ENCODE measurements around the gene FNDC5.

FNDC5 gene

DNA sequence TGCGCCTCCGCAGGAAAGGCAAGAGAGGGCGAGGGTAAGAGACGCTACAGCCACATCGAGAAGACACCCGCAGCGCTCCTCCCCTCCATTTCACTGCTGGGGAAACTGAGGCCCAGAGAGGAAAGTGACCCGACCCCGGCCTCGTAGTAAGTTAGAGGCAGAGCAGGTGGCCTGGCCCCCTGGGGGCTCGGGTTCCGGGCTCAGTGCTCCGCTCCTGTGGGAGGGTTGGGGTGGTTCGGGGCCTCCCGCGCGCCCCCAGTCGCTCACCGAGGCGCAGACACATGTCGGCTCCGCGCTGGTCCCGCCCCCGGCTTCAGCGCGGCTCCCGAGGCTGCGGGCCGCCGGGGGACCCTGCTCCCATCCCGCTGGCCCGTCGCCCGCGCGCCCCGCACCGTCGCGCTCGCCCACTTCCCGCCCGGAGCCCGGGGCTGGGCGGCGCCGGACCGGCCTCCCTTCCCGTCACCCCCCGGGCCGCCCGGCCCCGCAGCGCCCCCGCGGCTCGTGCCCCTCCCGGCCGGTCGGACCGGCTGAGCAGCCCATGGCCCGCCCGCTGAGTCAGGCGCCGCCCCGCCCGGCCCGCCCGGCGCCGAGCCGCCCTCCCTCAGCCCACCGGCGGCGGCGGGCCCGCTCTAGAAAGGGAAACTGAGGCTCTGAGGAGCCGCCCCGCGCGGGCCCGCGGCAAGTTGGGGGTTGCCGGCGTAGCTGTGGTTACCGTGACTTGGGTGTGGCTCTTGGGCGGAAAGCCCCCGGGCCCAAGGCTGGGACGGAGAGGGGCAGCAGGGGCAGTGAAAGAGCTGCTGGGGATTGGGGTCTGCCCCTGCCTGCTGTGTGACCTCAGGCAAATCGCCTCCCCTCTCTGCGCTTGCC is 30.5 kb upstream of the FNDC5 start, which contains the start of gene TMEM54:
TMEM54 (minus strand) TSS at position 434 of the 867 bp plus-strand sequence; CDS start at position 283, 151 bp downstream.
- peaks cover 5% of the 10 kb centered on the region for H3K4me1 Mint-ChIP-seq
- peak within 1 kb of the TSS; percentile 73 for H3K4me3 Mint-ChIP-seq
- ATAC-seq: peak; percentile 75
- peak in 1 of 2 donors; percentile 28 for DNase-seq (ENCODE audit: low spot score in 2 of 2)
- no peaks in the 10 kb centered on the region for H3K9me3 Mint-ChIP-seq
- no peak within 1 kb of the TSS for H3K27ac Mint-ChIP-seq
- H3K36me3 Mint-ChIP-seq: no peaks in the 10 kb centered on the region

- DNase-seq (ENCODE audit: low spot score in 2 of 2): no peak
- H3K36me3 Mint-ChIP-seq: no peaks in the 10 kb centered on the region
- no peaks in the 10 kb centered on the region for H3K9me3 Mint-ChIP-seq
- no peak overlapping the region for H3K27ac Mint-ChIP-seq
- ATAC-seq: no peak
- H3K4me1 Mint-ChIP-seq: peaks cover 5% of the 10 kb centered on the region
- H3K4me3 Mint-ChIP-seq: peak overlapping the region; percentile 73
These were observed 29.8 kb upstream of the FNDC5 start for GRCh38 chr1:32900371-32900955.

DNA sequence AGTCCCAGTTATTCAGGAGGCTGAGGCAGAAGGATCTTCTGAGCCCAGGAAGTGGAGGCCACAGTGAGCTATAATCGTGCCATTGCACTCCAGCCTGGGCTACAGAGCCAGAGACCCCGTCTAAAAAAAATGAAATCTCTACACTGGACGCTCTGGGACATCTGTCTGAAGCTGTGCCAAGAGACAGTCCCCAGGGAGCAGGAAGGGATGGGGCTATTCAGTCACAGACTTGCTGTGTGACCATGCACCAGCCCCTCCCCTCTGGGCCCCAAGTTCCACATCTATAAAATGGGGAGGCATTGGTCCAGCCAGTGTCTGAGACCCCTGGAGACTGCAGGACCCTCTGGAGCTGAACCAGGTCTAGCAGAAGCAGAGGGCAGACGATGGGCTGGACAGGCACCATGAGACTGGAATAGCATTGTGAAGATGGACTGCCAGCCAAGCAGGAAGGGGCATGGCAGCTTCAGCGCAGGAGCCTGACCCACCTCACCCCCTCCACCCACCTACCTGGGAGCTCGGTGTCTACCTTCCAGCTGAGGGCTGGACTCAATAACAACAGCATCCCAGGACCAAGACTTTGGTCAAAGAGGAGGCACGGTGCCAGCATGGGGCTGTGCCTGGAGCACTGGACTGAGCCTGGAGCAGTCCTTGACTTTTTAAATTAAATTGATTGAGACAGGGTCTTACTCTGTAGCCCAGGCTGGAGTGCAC is 29.0 kb upstream of the FNDC5 start:
- no peak overlapping the region for H3K27ac Mint-ChIP-seq
- H3K36me3 Mint-ChIP-seq: no peaks in the 10 kb centered on the region
- H3K9me3 Mint-ChIP-seq: no peaks in the 10 kb centered on the region
- peaks cover 5% of the 10 kb centered on the region for H3K4me1 Mint-ChIP-seq
- DNase-seq (ENCODE audit: low spot score in 2 of 2) (no peak), ATAC-seq (no peak)
- H3K4me3 Mint-ChIP-seq: no peak overlapping the region

DNA sequence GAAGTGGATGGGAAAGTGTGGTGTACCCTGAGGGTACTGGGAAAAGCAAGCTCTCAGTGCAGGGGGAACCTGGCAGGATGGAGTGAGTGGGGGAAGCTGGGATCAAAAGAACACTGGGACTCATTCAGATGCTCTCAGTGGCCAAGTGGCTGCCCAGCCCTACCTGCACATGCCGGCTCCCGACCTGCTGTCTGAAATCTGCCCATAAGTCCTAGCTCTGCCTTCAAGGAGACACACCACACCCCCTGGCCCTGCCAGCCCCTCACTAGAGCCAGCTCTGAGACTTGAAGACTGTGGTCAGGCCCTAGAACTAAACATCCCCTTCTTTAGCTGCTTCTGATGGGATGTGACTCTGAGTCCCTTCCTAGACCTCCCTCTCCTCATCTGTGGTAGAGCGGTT is 28.2 kb upstream of the FNDC5 start:
- Mint-ChIP-seq H3K27ac (no peak overlapping the region), H3K4me3 (no peak overlapping the region), H3K9me3 (no peaks in the 10 kb centered on the region), H3K36me3 (no peaks in the 10 kb centered on the region), H3K4me1 (peaks cover 5% of the 10 kb centered on the region)
- DNase-seq (ENCODE audit: low spot score in 2 of 2): no peak
- no peak for ATAC-seq

DNA sequence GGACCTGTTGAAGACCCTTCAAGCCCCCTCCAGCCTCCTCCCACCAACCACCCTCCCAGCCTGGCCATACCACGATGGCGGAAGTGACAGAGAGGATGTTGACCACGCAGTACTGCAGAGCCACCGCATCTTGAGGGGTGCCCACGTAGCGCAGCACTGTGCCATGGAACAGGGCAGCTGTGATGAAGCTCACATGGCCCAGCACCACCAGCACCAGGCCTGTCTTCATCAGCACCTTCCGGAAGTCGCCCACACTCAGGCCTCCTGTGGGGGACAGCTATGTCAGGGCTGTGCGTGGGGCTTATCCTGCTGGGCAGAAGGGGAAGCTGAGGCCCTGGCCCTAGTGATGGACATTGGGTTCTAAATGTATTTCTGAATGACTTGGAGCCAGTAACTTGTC is 27.3 kb upstream of the FNDC5 start:
- Mint-ChIP-seq H3K9me3 (no peaks in the 10 kb centered on the region), H3K27ac (no peak overlapping the region), H3K4me1 (peaks cover 5% of the 10 kb centered on the region), H3K4me3 (no peak overlapping the region), H3K36me3 (no peaks in the 10 kb centered on the region)
- DNase-seq (ENCODE audit: low spot score in 2 of 2): no peak
- no peak for ATAC-seq

GRCh38 chr1:32897082-32898049 is 26.7 kb upstream of the FNDC5 start:
- Mint-ChIP-seq H3K4me1 (peaks cover 8% of the 10 kb centered on the region), H3K27ac (no peak overlapping the region), H3K36me3 (no peaks in the 10 kb centered on the region), H3K9me3 (no peaks in the 10 kb centered on the region), H3K4me3 (no peak overlapping the region)
- DNase-seq (ENCODE audit: low spot score in 2 of 2): no peak
- no peak for ATAC-seq

GRCh38 chr1:32896451-32896850 is 25.7 kb upstream of the FNDC5 start:
- Mint-ChIP-seq H3K36me3 (no peaks in the 10 kb centered on the region), H3K4me1 (peaks cover 13% of the 10 kb centered on the region), H3K4me3 (no peak overlapping the region), H3K9me3 (no peaks in the 10 kb centered on the region), H3K27ac (no peak overlapping the region)
- DNase-seq (ENCODE audit: low spot score in 2 of 2) (no peak), ATAC-seq (no peak)

- Mint-ChIP-seq H3K4me3 (no peak overlapping the region), H3K27ac (no peak overlapping the region), H3K9me3 (no peaks in the 10 kb centered on the region), H3K4me1 (peaks cover 10% of the 10 kb centered on the region), H3K36me3 (no peaks in the 10 kb centered on the region)
- ATAC-seq: no peak
- DNase-seq (ENCODE audit: low spot score in 2 of 2): no peak
These were observed 24.9 kb upstream of the FNDC5 start for GRCh38 chr1:32895325-32896215.

GRCh38 chr1:32894681-32895080 is 24.0 kb upstream of the FNDC5 start:
- no peaks in the 10 kb centered on the region for H3K36me3 Mint-ChIP-seq
- DNase-seq (ENCODE audit: low spot score in 2 of 2) (no peak), ATAC-seq (no peak)
- peaks cover 8% of the 10 kb centered on the region for H3K4me1 Mint-ChIP-seq
- no peak overlapping the region for H3K4me3 Mint-ChIP-seq
- no peaks in the 10 kb centered on the region for H3K9me3 Mint-ChIP-seq
- no peak overlapping the region for H3K27ac Mint-ChIP-seq

DNA sequence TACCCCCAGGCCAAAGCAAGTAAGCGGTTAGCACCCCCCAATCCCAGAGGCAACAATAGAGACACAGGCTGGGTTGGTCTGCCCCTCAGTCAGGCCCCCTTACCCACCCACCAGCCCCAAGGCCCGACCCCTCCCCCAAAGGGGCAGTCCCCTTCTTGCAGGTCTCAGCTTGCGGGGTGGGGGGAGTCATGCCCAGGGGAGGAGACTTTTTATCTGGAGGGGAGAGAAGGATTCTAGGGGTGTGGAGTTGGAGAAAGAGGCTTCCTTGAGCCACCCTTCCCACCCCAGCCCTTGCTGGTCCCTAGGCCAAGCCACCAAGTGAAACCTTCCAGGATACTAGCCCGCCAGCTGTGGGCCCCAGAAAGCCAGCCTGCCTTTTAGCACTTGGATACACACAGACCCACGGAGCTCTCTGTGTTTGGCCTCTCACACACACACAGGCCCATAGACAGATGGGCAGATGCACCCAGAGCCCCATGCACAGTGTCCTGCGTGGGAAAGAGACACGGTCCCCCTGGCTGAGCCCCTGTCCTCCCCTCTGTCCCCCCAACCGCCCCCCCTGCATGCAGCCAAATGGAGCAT is 23.4 kb upstream of the FNDC5 start:
- ATAC-seq: no peak
- Mint-ChIP-seq H3K9me3 (no peaks in the 10 kb centered on the region), H3K4me1 (peaks cover 8% of the 10 kb centered on the region), H3K4me3 (peak overlapping the region; percentile 70), H3K27ac (no peak overlapping the region), H3K36me3 (no peaks in the 10 kb centered on the region)
- DNase-seq (ENCODE audit: low spot score in 2 of 2): no peak

GRCh38 chr1:32893198-32894018 is 22.7 kb upstream of the FNDC5 start:
- peaks cover 8% of the 10 kb centered on the region for H3K4me1 Mint-ChIP-seq

DNA sequence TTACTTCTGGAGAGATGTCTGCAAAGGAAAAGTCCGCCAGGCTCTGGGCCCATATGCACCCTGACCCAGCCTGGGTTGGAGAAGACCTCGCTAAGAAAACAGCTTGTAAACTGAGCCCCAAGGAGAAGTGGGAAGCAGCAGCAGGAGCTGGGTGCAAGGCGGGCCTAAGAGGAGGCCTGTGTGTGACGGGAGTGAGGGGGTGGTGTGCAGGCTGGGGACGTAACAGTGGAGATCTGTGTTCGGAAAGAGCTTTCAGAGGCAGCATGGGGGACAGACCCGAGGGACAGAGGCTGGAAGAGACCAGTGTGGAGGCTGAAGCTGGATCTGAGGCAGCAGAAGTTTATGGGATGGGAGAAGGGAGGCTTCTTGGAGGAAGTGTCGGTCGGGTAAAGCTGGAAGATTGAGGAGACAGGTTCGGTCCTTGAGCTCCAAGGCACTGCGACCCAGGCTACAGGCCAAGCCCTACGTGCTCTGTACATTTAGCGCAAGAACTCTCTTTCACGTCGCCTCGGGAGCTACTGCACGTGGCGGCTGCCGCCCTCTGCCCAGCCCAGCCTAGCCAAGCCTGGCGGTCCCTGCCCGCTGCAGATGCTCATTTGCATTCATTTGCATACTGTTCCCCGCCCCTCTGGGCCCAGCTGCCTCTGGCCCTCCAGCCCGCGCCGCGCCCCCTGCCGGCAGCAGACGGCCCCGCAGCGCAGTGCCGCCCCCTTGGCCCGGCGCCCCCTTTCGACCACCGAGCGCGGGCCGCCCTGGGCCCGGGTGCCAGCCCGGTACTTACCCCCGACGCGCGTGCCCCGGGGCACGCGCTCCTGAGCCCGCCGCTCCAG is 21.9 kb upstream of the FNDC5 start:
- Mint-ChIP-seq H3K9me3 (no peaks in the 10 kb centered on the region), H3K36me3 (no peaks in the 10 kb centered on the region), H3K4me3 (peak overlapping the region; percentile 70), H3K27ac (no peak overlapping the region), H3K4me1 (peaks cover 8% of the 10 kb centered on the region)
- DNase-seq (ENCODE audit: low spot score in 2 of 2) (peak in 1 of 2 donors; percentile 42), ATAC-seq (peak; percentile 68)

More at GRCh38 chr1:32893198-32894018, 22.7 kb upstream of the FNDC5 start:
- no peaks in the 10 kb centered on the region for H3K9me3 Mint-ChIP-seq
- DNase-seq (ENCODE audit: low spot score in 2 of 2) (no peak), ATAC-seq (peak; percentile 31)
- no peak overlapping the region for H3K27ac Mint-ChIP-seq
- H3K36me3 Mint-ChIP-seq: no peaks in the 10 kb centered on the region
- H3K4me3 Mint-ChIP-seq: peak overlapping the region; percentile 70

Data from stimulated activated effector memory CD8-positive, alpha-beta T cell treated with anti-CD3 and anti-CD28 coated beads, Interleukin-12 subunit alpha, Interleukin-12 subunit beta, amount 100 ng/mL, for 72 hours (primary cell).